ENCODE measurements around the gene WDR59.

GRCh38 chr16:74862743-74863244 is 122.1 kb downstream of the WDR59 start:
- TF ChIP-seq CTCF (IDR thresholded peaks at IDR 0.05; ENCODE audit: low read depth, low read length) (peak; percentile 57), POLR2A (IDR thresholded peaks at IDR 0.05; ENCODE audit: extremely low read depth, insufficient read length) (no peak)

Measured in NB4 (cell line).